Activated CD8-positive, alpha-beta T cell treated with anti-CD3 and anti-CD28 coated beads for 36 hours (primary cell): ENCODE results near the gene UNC5A. TPM values are rescaled to one million over a fixed set of nuclear protein-coding genes. Genes with fewer than 3 reads are reported as not detected.

Experiments used
- ATAC-seq: fragments of 200-7000 bp; cut with Tn5 transposase; one replicate; pipeline ENCODE4 v1.10.0; 2021; ENCODE audit warnings: mild to moderate bottlenecking, moderate library complexity
- CTCF ChIA-PET: fragments of 350-600 bp; sonication (Branson Sonifier 250); formaldehyde crosslinking; loops from one replicate; lab custom pipeline; 2021; ENCODE audit warnings: antibody characterized with exemption; lab: Charles Lee
- POLR2A ChIA-PET: fragments of 350-600 bp; sonication (Branson Sonifier 250); formaldehyde crosslinking; loops from one replicate; lab custom pipeline; 2021; ENCODE audit warnings: antibody characterized with exemption; lab: Charles Lee
- DNase-seq: peaks from one replicate; pipeline ENCODE4 v3.0.0-alpha.2; 2020
- H3K27ac Mint-ChIP-seq: one replicate; pipeline ENCODE4 v1.8.0; 2021; ENCODE audit warnings: mild to moderate bottlenecking, mixed read lengths
- H3K27me3 Mint-ChIP-seq: one replicate; pipeline ENCODE4 v1.8.0; 2021; ENCODE audit warnings: mixed read lengths
- H3K36me3 Mint-ChIP-seq: one replicate; pipeline ENCODE4 v1.8.0; 2021; ENCODE audit warnings: low read depth, mixed read lengths
- H3K4me1 Mint-ChIP-seq: one replicate; pipeline ENCODE4 v1.8.0; 2021; ENCODE audit warnings: low read depth, mixed read lengths
- H3K4me3 Mint-ChIP-seq: one replicate; pipeline ENCODE4 v1.8.0; 2021; ENCODE audit warnings: mild to moderate bottlenecking, moderate library complexity, mixed read lengths
- H3K9me3 Mint-ChIP-seq: one replicate; pipeline ENCODE4 v1.8.0; 2021; ENCODE audit warnings: mixed read lengths
- intact Hi-C: fragments of 100-400 bp; cut with micrococcal nuclease; formaldehyde crosslinking; loops from one replicate; pipeline ENCODE4 v1.10.0; 2022
- total RNA-seq, 2 experiments: library from RNA; stranded (reverse); gene quantifications; one replicate each; pipeline ENCODE4 v1.2.3, GENCODE V29; 2021
- TF ChIP-seq, protein P1 (sequence below): fragments of 200-600 bp; IDR thresholded peaks from one replicate; pipeline ENCODE4 v1.8.0; 2022; ENCODE audit warnings: antibody characterized with exemption, mild to moderate bottlenecking

UNC5A gene
- total RNA-seq, 2 experiments from 2014 or later, result not detected

- Mint-ChIP-seq H3K36me3 (peaks cover 24% of the 10 kb centered on the region), H3K4me1 (peaks cover 25% of the 10 kb centered on the region), H3K27ac (no peak within 1 kb of the TSS), H3K27me3 (no peaks in the 10 kb centered on the region), H3K4me3 (no peak within 1 kb of the TSS), H3K9me3 (no peaks in the 10 kb centered on the region)
- no peak for DNase-seq
- TF ChIP-seq, protein P1, sequence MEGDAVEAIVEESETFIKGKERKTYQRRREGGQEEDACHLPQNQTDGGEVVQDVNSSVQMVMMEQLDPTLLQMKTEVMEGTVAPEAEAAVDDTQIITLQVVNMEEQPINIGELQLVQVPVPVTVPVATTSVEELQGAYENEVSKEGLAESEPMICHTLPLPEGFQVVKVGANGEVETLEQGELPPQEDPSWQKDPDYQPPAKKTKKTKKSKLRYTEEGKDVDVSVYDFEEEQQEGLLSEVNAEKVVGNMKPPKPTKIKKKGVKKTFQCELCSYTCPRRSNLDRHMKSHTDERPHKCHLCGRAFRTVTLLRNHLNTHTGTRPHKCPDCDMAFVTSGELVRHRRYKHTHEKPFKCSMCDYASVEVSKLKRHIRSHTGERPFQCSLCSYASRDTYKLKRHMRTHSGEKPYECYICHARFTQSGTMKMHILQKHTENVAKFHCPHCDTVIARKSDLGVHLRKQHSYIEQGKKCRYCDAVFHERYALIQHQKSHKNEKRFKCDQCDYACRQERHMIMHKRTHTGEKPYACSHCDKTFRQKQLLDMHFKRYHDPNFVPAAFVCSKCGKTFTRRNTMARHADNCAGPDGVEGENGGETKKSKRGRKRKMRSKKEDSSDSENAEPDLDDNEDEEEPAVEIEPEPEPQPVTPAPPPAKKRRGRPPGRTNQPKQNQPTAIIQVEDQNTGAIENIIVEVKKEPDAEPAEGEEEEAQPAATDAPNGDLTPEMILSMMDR, result no peak
- no peak for ATAC-seq
- intact Hi-C loops, result no loop called here
- CTCF ChIA-PET, result interaction anchor here (0.8 to 2.0 kb wide), 3 partner anchors 10 to 239 kb away, joined by 3 to 12 read pairs (median 3); no protein-coding TSS in a partner anchor
- POLR2A ChIA-PET, result interaction anchor here (0.6 to 1.3 kb wide), 4 partner anchors 18 to 219 kb away, joined by 3 to 5 read pairs (median 3); no protein-coding TSS in a partner anchor
Measured at GRCh38 chr5:176899296-176899891, 89.0 kb downstream of the UNC5A start, which contains the start of gene HK3. HK3 (minus strand) TSS chr5:176899346; CDS start chr5:176896159, 3,187 bp downstream.

DNA sequence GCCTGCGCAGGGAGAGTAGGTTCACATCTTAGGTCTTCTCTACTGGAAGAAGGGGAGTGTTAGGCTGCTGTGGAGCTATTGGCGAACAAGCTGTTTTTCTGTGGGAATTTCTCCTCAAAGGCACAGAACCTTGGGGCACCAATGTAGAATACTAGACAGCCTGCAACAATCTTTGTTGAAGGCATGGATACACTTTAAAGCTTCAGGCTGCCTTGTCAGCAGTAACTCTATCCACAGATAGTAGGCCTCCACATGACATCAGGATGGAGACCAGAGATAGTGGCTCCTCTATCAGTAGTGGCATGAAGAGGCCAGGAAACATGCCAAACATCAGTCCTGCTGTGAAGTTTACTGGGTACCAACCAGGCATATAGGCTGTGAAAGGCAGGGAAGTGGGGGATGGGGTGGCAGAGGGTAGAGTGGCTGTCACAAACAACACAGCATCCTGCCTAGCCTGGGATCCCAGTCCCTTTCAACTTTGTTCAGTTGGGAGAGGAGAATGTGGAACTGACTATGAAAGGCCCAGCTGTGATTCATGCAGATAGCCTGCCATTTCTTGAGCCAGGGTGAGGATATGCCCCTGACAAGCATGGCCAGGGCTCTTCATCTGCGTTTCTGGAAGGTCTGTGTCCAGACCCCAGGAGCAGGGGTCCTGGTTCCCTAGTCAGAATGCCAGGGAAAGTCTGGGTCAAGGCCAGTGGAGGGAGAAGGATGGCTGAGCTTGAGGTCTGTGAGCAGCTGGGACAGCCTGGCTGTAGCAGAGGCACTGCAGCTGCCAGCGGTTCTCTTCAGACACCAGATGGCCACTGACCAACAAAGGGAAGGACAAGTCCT is 89.8 kb downstream of the UNC5A start:
- H3K27ac Mint-ChIP-seq, result no peak overlapping the region
- ChIA-PET POLR2A (interaction anchor here (0.7 to 1.3 kb wide), 3 partner anchors 9 to 17 kb away, joined by 3 read pairs; no protein-coding TSS in a partner anchor), CTCF (interaction anchor here (0.8 to 2.0 kb wide), 3 partner anchors 10 to 240 kb away, joined by 3 to 12 read pairs (median 3); no protein-coding TSS in a partner anchor)
- TF ChIP-seq, protein P1, result no peak
- no peak for ATAC-seq
- peaks cover 30% of the 10 kb centered on the region for H3K36me3 Mint-ChIP-seq
- H3K27me3 Mint-ChIP-seq, result no peaks in the 10 kb centered on the region
- no peak overlapping the region for H3K4me3 Mint-ChIP-seq
- DNase-seq, result no peak
- intact Hi-C loops, result no loop called here
- H3K9me3 Mint-ChIP-seq, result no peaks in the 10 kb centered on the region
- H3K4me1 Mint-ChIP-seq, result peaks cover 25% of the 10 kb centered on the region

DNA sequence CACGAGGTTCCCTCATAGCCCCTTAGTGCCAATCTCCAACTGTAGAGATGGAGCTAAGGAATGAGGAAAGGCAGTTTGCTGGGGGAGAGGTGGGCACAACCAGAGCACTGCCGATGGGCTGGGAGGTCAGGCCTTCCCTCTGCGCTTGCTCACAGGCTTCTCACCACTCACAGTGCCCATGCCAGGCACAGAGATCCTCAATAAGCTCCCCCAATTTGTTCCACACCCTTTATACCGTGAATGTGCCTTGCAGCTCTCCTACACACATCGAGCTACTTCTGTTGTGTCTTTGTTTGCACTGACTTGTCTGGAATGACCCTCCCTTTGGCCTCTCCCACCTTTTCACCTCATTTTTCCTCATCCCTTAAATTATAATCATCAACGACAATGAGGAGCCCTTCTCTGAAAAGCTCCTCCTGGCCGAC is 90.4 kb downstream of the UNC5A start:
- CTCF ChIA-PET, result interaction anchor here (1.4 kb wide), 1 partner anchor 9 kb away, joined by 3 read pairs; no protein-coding TSS in a partner anchor
- Mint-ChIP-seq H3K4me3 (no peak overlapping the region), H3K36me3 (peaks cover 36% of the 10 kb centered on the region), H3K27me3 (no peaks in the 10 kb centered on the region), H3K4me1 (peaks cover 25% of the 10 kb centered on the region), H3K27ac (no peak overlapping the region), H3K9me3 (no peaks in the 10 kb centered on the region)
- POLR2A ChIA-PET, result interaction anchor here (0.7 to 1.0 kb wide), 2 partner anchors 9 to 14 kb away, joined by 3 read pairs; no protein-coding TSS in a partner anchor
- ATAC-seq (no peak), DNase-seq (no peak)
- intact Hi-C loops, result no loop called here
- TF ChIP-seq, protein P1, result no peak

- Mint-ChIP-seq H3K27ac (peak overlapping the region; percentile 83), H3K4me3 (no peak overlapping the region), H3K4me1 (peaks cover 25% of the 10 kb centered on the region), H3K9me3 (no peaks in the 10 kb centered on the region), H3K36me3 (peaks cover 36% of the 10 kb centered on the region), H3K27me3 (no peaks in the 10 kb centered on the region)
- intact Hi-C loops, result no loop called here
- CTCF ChIA-PET, result interaction anchor here (1.1 to 2.1 kb wide), 4 partner anchors 9 to 242 kb away, joined by 3 to 13 read pairs (median 4); no protein-coding TSS in a partner anchor
- TF ChIP-seq, protein P1, result no peak
- POLR2A ChIA-PET, result interaction anchor here (1.0 kb wide), 2 partner anchors 10 to 15 kb away, joined by 3 read pairs; no protein-coding TSS in a partner anchor
- DNase-seq (peak; percentile 35), ATAC-seq (peak; percentile 93)
Measured at GRCh38 chr5:176901260-176902101, 91.1 kb downstream of the UNC5A start.
